Type B pancreatic cell (in vitro differentiated cells): ENCODE measurements around the gene ZFY. TPM values are rescaled to one million over a fixed set of nuclear protein-coding genes. Genes with fewer than 3 reads are reported as not detected.

Experiments
- total RNA-seq: library from RNA; stranded (reverse); gene quantifications from 2 replicates; pipeline ENCODE4 v1.2.1, GENCODE V29; 2021; ENCODE audit warnings: low replicate concordance

Gene ZFY
- total RNA-seq, 1 donor from 2014 or later: not detected

Other genes starting within 250 kb of the ZFY start
- not detected in 2 replicates for gene SRY, start 147.7 kb upstream of the ZFY start, total RNA-seq
- gene RPS4Y1, start 93.8 kb upstream of the ZFY start, total RNA-seq: not detected in 2 replicates